SK-N-SH (cell line): ENCODE measurements around the gene UTRN. TPM values are rescaled to one million over a fixed set of nuclear protein-coding genes. Genes with fewer than 3 reads are reported as not detected.

Source experiments
- CTCF ChIA-PET: fragments of 300-600, 350-600 bp; formaldehyde crosslinking; extraction: SDS; loops from one replicate; lab custom pipeline; 2021; lab: Yijun Ruan, JAX
- POLR2A ChIA-PET: fragments of 350-600 bp; sonication (Branson Sonifier 250); formaldehyde crosslinking; extraction: SDS; loops from one replicate; lab custom pipeline; 2020; ENCODE audit warnings: antibody characterized with exemption, inconsistent platforms; lab: Yijun Ruan, JAX
- DNase-seq: peaks from one replicate; pipeline ENCODE4 v3.0.0; 2012
- H2AFZ ChIP-seq: fragments of 200-600 bp; sonication (generic); 2 replicates; pipeline ENCODE4 v1.8.1; 2016; ENCODE audit warnings: antibody characterized with exemption, mild to moderate bottlenecking, low read depth
- H3F3A ChIP-seq: fragments of 200-600 bp; sonication (generic); replicated peaks from 2 replicates; pipeline ENCODE3; 2016; ENCODE audit warnings: antibody characterized with exemption, mild to moderate bottlenecking; ENCODE audit not compliant: insufficient read depth
- H3K27ac ChIP-seq, 2 experiments: fragments of 200-500 bp in 1 of 2; fragments of 200-600 bp in 1 of 2; sonication (Bioruptor generic) in 1 of 2; sonication (generic), shearing (Covaris generic) in 1 of 2; 2 replicates each; pipeline versions ENCODE4 v1.5.1 to v1.6.1; 2014 to 2016; ENCODE audit warnings: low read depth in 2 of 2, inconsistent platforms in 1 of 2, low read length in 1 of 2, mild to moderate bottlenecking in 1 of 2, mixed read lengths in 1 of 2
- H3K27me3 ChIP-seq: fragments of 200-600 bp; sonication (generic), shearing (Covaris generic); 2 replicates; pipeline ENCODE4 v1.6.1; 2016; ENCODE audit warnings: mixed run types; ENCODE audit not compliant: insufficient read depth
- H3K36me3 ChIP-seq, 2 experiments: fragments of 200-500 bp in 1 of 2; fragments of 200-600 bp in 1 of 2; sonication (Bioruptor generic) in 1 of 2; sonication (generic) in 1 of 2; replicated peaks in 1 of 2; 2 replicates each; pipeline versions ENCODE3 to v1.5.1; 2014 to 2016; ENCODE audit warnings: low read length in 1 of 2, mild to moderate bottlenecking in 1 of 2; ENCODE audit not compliant: insufficient read depth in 2 of 2, control insufficient read depth in 1 of 2
- H3K4me1 ChIP-seq, 2 experiments: fragments of 200-500 bp in 1 of 2; fragments of 200-600 bp in 1 of 2; sonication (Bioruptor generic) in 1 of 2; sonication (generic), shearing (Covaris generic) in 1 of 2; 2 replicates each; pipeline versions ENCODE4 v1.5.1 to v1.6.1; 2014 to 2016; ENCODE audit warnings: low read depth in 1 of 2, low read length in 1 of 2, mixed run types in 1 of 2; ENCODE audit not compliant: insufficient read depth in 2 of 2, control insufficient read depth in 1 of 2
- H3K4me2 ChIP-seq: fragments of 200-600 bp; sonication (generic), shearing (Covaris generic); 2 replicates; pipeline ENCODE4 v1.6.1; 2017; ENCODE audit warnings: mixed run types
- H3K4me3 ChIP-seq, 2 experiments: fragments of 200-500 bp in 1 of 2; fragments of 200-600 bp in 1 of 2; sonication (Bioruptor generic) in 1 of 2; sonication (generic), shearing (Covaris generic) in 1 of 2; 2 replicates each; pipeline versions ENCODE4 v1.5.1 to v1.8.1; 2014 to 2016; ENCODE audit warnings: low read depth in 2 of 2, inconsistent platforms in 1 of 2, low read length in 1 of 2, mild to moderate bottlenecking in 1 of 2, mixed read lengths in 1 of 2, moderate library complexity in 1 of 2
- H3K79me2 ChIP-seq: fragments of 200-600 bp; sonication (generic); 2 replicates; pipeline ENCODE4 v1.8.1; 2017; ENCODE audit warnings: mild to moderate bottlenecking; ENCODE audit not compliant: insufficient read depth
- H3K9ac ChIP-seq: fragments of 200-600 bp; sonication (generic); 2 replicates; pipeline ENCODE4 v1.6.1; 2017; ENCODE audit warnings: mixed run types
- H3K9me2 ChIP-seq: fragments of 200-600 bp; sonication (generic); 2 replicates; pipeline ENCODE4 v1.6.1; 2017; ENCODE audit warnings: mixed run types
- H3K9me3 ChIP-seq: fragments of 200-600 bp; sonication (generic); 2 replicates; pipeline ENCODE4 v1.6.1; 2017; ENCODE audit warnings: mixed run types, mild to moderate bottlenecking, moderate library complexity
- H4K20me1 ChIP-seq: fragments of 200-600 bp; sonication (generic); 2 replicates; pipeline ENCODE4 v1.6.1; 2017; ENCODE audit warnings: mild to moderate bottlenecking, mixed run types; ENCODE audit not compliant: insufficient read depth
- EP300 ChIP-seq, 2 experiments: IDR thresholded peaks; 2 replicates each; pipeline versions ENCODE4 v1.4.0 to v1.6.1; 2012; ENCODE audit warnings: borderline replicate concordance in 1 of 2, low read depth in 1 of 2, low read length in 1 of 2
- EZH2phosphoT487 ChIP-seq: fragments of 200-600 bp; sonication (generic); IDR thresholded peaks from 2 replicates; pipeline ENCODE4 v1.6.1; 2017; ENCODE audit warnings: low read depth, mixed run types, mild to moderate bottlenecking, antibody characterized with exemption, moderate library complexity, borderline replicate concordance
- NFIC ChIP-seq: IDR thresholded peaks from 2 replicates; pipeline ENCODE4 v1.4.0; 2012; ENCODE audit warnings: borderline replicate concordance
- WGBS: methylation state at CpG from one replicate; pipeline ENCODE4 v1.1.6; 2017; ENCODE audit warnings: low lambda C conversion rate; 5-methylcytosine and 5-hydroxymethylcytosine counted together
- polyA plus RNA-seq, 3 experiments: library from polyadenylated mRNA; depleted of rRNA; stranded (reverse); fragments of >200 nt; gene quantifications; 2 replicates each; pipeline ENCODE4 v1.2.3, GENCODE V29; 2012
- TF ChIP-seq, protein P1 (sequence below): IDR thresholded peaks from 2 replicates; pipeline ENCODE4; 2012
- TF ChIP-seq, protein P2 (sequence below): IDR thresholded peaks from 2 replicates; pipeline ENCODE4 v1.4.0; 2012; ENCODE audit warnings: low read depth, borderline replicate concordance
- TF ChIP-seq, protein P3 (sequence below): IDR thresholded peaks from 2 replicates; pipeline ENCODE4 v1.6.1; 2012; ENCODE audit warnings: mild to moderate bottlenecking, low read depth, low read length, moderate library complexity

UTRN gene
- polyA plus RNA-seq (2012; rRNA removed), result 6.8 and 8.7 TPM in 2 replicates
- 10.1 and 10.3 TPM in 2 replicates for polyA plus RNA-seq (2012; cell fraction: cytosol; rRNA removed)
- 9.0 and 18.6 TPM in 2 replicates for polyA plus RNA-seq (2012; cell fraction: nucleus; rRNA removed)

DNA sequence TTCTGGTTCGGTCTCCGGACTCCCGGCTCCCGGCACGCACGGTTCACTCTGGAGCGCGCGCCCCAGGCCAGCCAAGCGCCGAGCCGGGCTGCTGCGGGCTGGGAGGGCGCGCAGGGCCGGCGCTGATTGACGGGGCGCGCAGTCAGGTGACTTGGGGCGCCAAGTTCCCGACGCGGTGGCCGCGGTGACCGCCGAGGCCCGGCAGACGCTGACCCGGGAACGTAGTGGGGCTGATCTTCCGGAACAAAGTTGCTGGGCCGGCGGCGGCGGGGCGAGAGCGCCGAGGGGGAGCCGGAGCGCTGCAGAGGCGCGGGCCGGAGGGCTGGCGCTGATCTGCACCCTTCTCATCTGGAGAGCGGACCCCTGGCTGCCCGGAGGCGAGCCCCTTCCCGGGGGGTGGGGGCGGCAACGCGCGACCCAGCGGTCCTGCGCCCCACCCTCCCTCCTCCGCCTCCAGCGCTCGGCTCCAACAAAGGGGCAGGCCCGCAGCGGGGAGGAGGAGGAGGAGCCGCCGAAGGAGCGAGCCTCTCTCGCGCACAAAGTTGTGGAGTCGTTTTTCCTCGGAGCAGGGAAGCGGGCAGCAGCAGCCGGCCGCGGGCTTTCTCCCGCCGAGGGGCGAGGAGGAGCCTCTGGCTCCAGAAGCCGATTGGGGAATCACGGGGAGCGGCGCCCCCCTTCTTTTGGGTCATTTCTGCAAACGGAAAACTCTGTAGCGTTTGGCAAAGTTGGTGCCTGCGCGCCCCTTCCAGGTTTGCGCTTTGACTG, at the start of gene UTRN:
Gene UTRN (plus strand): TSS at position 553 of the 765 bp plus-strand sequence. CDS start 6,494 bp downstream, outside the sequence.
- peaks cover 28% of the 10 kb centered on the region for H3K79me2 ChIP-seq

DNA sequence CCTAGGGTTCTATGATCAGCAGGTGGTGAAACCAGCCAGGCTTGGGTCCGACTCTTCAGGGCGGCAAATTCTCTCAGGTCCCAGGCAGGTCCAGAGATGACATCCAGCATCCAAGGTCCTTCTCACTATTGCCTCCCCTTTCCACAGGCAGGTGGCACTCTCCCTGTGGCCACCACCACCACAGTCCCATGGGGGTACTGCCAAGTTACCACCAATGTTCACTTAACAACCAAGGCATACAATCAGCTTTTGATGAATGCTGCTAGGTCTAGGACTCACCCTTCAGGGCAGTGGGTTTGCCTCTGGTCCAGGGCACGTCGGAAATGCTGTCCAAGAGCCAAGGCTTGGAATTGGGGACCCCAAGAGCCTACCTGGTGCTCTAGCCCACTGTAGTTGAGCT, 40.4 kb upstream of the UTRN start:
- H2AFZ ChIP-seq, result no peak overlapping the region
- no peak overlapping the region for H3K9ac ChIP-seq
- no peak for DNase-seq
- CTCF ChIA-PET, result interaction anchor here (1.1 kb wide), 1 partner anchor 28 kb away, joined by 3 read pairs; no protein-coding TSS in a partner anchor
- no peaks in the 10 kb centered on the region for H3K79me2 ChIP-seq
- peaks cover 18% of the 10 kb centered on the region; the same call in 1 of the 2 replicates for H3K27me3 ChIP-seq
- TF ChIP-seq EP300 (IDR thresholded peaks at IDR 0.05; ENCODE audit: borderline replicate concordance in 1 of 2, low read depth in 1 of 2, low read length in 1 of 2) (no peak), EZH2phosphoT487 (no peak), NFIC (no peak)
- TF ChIP-seq, protein P1, sequence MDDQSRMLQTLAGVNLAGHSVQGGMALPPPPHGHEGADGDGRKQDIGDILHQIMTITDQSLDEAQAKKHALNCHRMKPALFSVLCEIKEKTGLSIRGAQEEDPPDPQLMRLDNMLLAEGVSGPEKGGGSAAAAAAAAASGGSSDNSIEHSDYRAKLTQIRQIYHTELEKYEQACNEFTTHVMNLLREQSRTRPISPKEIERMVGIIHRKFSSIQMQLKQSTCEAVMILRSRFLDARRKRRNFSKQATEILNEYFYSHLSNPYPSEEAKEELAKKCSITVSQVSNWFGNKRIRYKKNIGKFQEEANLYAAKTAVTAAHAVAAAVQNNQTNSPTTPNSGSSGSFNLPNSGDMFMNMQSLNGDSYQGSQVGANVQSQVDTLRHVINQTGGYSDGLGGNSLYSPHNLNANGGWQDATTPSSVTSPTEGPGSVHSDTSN, result no peak
- WGBS, result 13% methylated on average over 4 of the region's 4 CpGs
- no peaks in the 10 kb centered on the region for H3K36me3 ChIP-seq
- no peak overlapping the region for H3K4me3 ChIP-seq
- no peaks in the 10 kb centered on the region for H4K20me1 ChIP-seq
- no peak overlapping the region for H3K27ac ChIP-seq
- no peaks in the 10 kb centered on the region; a peak in 1 of 4 replicates for H3K4me1 ChIP-seq
- no peak overlapping the region for H3K4me2 ChIP-seq
- H3F3A ChIP-seq, result no peaks in the 10 kb centered on the region
- H3K9me3 ChIP-seq, result no peaks in the 10 kb centered on the region
- POLR2A ChIA-PET, result no interaction called here
- no peaks in the 10 kb centered on the region for H3K9me2 ChIP-seq

More for the DNA sequence above, at the start of gene UTRN:
- ChIA-PET CTCF (no interaction called here), POLR2A (no interaction called here)
- Histone ChIP-seq H3K4me1 (no peaks in the 10 kb centered on the region), H3K4me2 (peak within 1 kb of the TSS; percentile 91), H3K9ac (peak within 1 kb of the TSS; percentile 66; the same call in 1 of the 2 replicates), H3K9me3 (no peaks in the 10 kb centered on the region), H3K9me2 (no peaks in the 10 kb centered on the region), H4K20me1 (no peaks in the 10 kb centered on the region), H3F3A (no peaks in the 10 kb centered on the region), H3K36me3 (no peaks in the 10 kb centered on the region), H3K27ac (peak within 1 kb of the TSS; percentile 69 to 75), H3K27me3 (peaks cover 5% of the 10 kb centered on the region; the same call in 1 of the 2 replicates), H3K4me3 (peak within 1 kb of the TSS; percentile 61 to 77), H2AFZ (peak within 1 kb of the TSS; percentile 93)
- WGBS, result 0% methylated on average over 16 of the region's 84 CpGs
- peak; percentile 48 for DNase-seq
- TF ChIP-seq, protein P2, sequence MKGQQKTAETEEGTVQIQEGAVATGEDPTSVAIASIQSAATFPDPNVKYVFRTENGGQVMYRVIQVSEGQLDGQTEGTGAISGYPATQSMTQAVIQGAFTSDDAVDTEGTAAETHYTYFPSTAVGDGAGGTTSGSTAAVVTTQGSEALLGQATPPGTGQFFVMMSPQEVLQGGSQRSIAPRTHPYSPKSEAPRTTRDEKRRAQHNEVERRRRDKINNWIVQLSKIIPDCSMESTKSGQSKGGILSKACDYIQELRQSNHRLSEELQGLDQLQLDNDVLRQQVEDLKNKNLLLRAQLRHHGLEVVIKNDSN, result peak; percentile 52; the same call in 1 of the 2 replicates
- TF ChIP-seq, protein P3, sequence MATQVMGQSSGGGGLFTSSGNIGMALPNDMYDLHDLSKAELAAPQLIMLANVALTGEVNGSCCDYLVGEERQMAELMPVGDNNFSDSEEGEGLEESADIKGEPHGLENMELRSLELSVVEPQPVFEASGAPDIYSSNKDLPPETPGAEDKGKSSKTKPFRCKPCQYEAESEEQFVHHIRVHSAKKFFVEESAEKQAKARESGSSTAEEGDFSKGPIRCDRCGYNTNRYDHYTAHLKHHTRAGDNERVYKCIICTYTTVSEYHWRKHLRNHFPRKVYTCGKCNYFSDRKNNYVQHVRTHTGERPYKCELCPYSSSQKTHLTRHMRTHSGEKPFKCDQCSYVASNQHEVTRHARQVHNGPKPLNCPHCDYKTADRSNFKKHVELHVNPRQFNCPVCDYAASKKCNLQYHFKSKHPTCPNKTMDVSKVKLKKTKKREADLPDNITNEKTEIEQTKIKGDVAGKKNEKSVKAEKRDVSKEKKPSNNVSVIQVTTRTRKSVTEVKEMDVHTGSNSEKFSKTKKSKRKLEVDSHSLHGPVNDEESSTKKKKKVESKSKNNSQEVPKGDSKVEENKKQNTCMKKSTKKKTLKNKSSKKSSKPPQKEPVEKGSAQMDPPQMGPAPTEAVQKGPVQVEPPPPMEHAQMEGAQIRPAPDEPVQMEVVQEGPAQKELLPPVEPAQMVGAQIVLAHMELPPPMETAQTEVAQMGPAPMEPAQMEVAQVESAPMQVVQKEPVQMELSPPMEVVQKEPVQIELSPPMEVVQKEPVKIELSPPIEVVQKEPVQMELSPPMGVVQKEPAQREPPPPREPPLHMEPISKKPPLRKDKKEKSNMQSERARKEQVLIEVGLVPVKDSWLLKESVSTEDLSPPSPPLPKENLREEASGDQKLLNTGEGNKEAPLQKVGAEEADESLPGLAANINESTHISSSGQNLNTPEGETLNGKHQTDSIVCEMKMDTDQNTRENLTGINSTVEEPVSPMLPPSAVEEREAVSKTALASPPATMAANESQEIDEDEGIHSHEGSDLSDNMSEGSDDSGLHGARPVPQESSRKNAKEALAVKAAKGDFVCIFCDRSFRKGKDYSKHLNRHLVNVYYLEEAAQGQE, result no peak
- TF ChIP-seq, protein P1, result peak; percentile 48
